ENCODE data around the gene APOF.

Gene APOF

DNA sequence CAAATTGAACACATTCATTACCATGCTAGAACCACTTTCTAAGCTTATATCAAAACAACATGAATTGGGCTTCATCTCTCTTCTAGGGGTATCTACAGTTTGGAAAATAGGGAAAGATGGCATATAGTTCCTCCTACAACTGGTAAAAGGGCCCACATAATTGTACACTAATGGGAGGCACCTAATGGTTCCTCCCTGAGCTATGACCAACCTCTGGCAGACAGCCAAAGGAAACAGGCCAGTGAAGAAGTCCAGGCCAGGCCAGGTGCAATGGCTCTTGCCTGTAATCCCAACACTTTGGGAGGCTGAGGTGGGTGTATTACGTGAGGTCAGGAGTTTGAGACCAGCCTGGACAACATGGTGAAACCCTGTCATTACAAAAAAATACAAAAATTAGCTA lies 23.2 kb upstream of the APOF start:
- Mint-ChIP-seq H3K9me3 (no peaks in the 10 kb centered on the region), H3K4me3 (no peak overlapping the region), H3K27ac (no peak overlapping the region), H3K27me3 (ENCODE audit: low read depth) (peaks cover 2% of the 10 kb centered on the region), H3K4me1 (ENCODE audit: low read depth) (no peaks in the 10 kb centered on the region), H3K36me3 (ENCODE audit: low read depth) (no peaks in the 10 kb centered on the region)
- no peak for DNase-seq (ENCODE audit: low spot score)

DNA sequence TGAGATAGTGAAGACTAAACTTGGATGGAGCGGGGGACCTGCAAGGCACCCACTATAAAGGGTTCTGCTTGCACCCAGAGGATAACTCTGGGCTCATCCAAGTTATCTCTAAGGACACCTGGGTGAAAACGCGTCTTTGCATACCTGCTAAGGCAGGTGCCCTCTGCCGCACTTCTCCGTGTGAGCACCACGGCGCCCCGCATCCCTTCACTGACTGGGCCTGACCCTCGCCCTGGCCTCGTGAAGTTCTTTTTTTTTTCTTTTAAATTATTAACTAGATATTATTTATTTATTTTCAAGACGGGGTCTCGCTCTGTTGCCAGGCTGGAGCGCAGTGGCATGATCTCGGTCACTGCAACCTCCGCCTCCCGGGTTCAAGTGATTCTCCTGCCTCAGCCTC lies 20.0 kb upstream of the APOF start:
- H3K9me3 Mint-ChIP-seq = no peaks in the 10 kb centered on the region
- H3K27me3 Mint-ChIP-seq (ENCODE audit: low read depth) = peaks cover 4% of the 10 kb centered on the region
- no peaks in the 10 kb centered on the region for H3K36me3 Mint-ChIP-seq (ENCODE audit: low read depth)
- no peak overlapping the region for H3K27ac Mint-ChIP-seq
- no peaks in the 10 kb centered on the region for H3K4me1 Mint-ChIP-seq (ENCODE audit: low read depth)
- no peak for DNase-seq (ENCODE audit: low spot score)
- no peak overlapping the region for H3K4me3 Mint-ChIP-seq

- Mint-ChIP-seq H3K36me3 (ENCODE audit: low read depth) (peaks cover 1% of the 10 kb centered on the region), H3K27ac (no peak overlapping the region), H3K27me3 (ENCODE audit: low read depth) (peaks cover 7% of the 10 kb centered on the region), H3K9me3 (no peaks in the 10 kb centered on the region), H3K4me1 (ENCODE audit: low read depth) (no peaks in the 10 kb centered on the region), H3K4me3 (no peak overlapping the region)
- DNase-seq (ENCODE audit: low spot score) = no peak
These were observed 15.3 kb upstream of the APOF start for GRCh38 chr12:56377989-56378316.

GRCh38 chr12:56377310-56377988 lies 14.8 kb upstream of the APOF start:
- H3K27ac Mint-ChIP-seq = no peak overlapping the region
- peaks cover 1% of the 10 kb centered on the region for H3K36me3 Mint-ChIP-seq (ENCODE audit: low read depth)
- no peaks in the 10 kb centered on the region for H3K9me3 Mint-ChIP-seq
- DNase-seq (ENCODE audit: low spot score) = no peak
- peaks cover 7% of the 10 kb centered on the region for H3K27me3 Mint-ChIP-seq (ENCODE audit: low read depth)
- no peak overlapping the region for H3K4me3 Mint-ChIP-seq
- H3K4me1 Mint-ChIP-seq (ENCODE audit: low read depth) = no peaks in the 10 kb centered on the region

- peaks cover 13% of the 10 kb centered on the region for H3K27me3 Mint-ChIP-seq (ENCODE audit: low read depth)
- no peak for DNase-seq (ENCODE audit: low spot score)
- no peaks in the 10 kb centered on the region for H3K4me1 Mint-ChIP-seq (ENCODE audit: low read depth)
- no peak overlapping the region for H3K27ac Mint-ChIP-seq
- no peak overlapping the region for H3K4me3 Mint-ChIP-seq
- no peaks in the 10 kb centered on the region for H3K9me3 Mint-ChIP-seq
- peaks cover 1% of the 10 kb centered on the region for H3K36me3 Mint-ChIP-seq (ENCODE audit: low read depth)
These were observed 13.2 kb upstream of the APOF start for GRCh38 chr12:56375598-56376434.

GRCh38 chr12:56374726-56375597 lies 12.3 kb upstream of the APOF start:
- peaks cover 12% of the 10 kb centered on the region for H3K27me3 Mint-ChIP-seq (ENCODE audit: low read depth)
- no peak overlapping the region for H3K27ac Mint-ChIP-seq
- peaks cover 1% of the 10 kb centered on the region for H3K36me3 Mint-ChIP-seq (ENCODE audit: low read depth)
- H3K4me1 Mint-ChIP-seq (ENCODE audit: low read depth) = no peaks in the 10 kb centered on the region
- no peaks in the 10 kb centered on the region for H3K9me3 Mint-ChIP-seq
- DNase-seq (ENCODE audit: low spot score) = no peak
- H3K4me3 Mint-ChIP-seq = no peak overlapping the region

DNA sequence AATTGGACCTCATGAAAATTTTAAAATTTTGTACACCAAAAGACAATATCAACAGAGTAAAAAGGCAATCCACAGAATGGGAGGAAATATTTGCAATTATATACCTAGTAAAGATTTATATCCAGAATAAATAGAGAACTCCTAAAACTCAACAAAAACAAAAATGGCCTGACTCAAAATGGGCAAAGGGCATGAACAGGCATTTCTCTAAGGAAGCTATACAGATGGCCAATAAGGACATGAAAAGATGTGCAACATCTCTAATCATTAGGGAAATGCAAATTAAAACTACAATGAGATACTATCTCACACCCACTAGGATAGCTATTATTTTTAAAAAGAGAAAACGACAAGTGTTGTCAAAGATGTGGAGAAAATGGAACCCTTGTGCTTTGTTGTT lies 10.9 kb upstream of the APOF start:
- no peaks in the 10 kb centered on the region for H3K9me3 Mint-ChIP-seq
- peaks cover 13% of the 10 kb centered on the region for H3K27me3 Mint-ChIP-seq (ENCODE audit: low read depth)
- H3K4me1 Mint-ChIP-seq (ENCODE audit: low read depth) = no peaks in the 10 kb centered on the region

DNA sequence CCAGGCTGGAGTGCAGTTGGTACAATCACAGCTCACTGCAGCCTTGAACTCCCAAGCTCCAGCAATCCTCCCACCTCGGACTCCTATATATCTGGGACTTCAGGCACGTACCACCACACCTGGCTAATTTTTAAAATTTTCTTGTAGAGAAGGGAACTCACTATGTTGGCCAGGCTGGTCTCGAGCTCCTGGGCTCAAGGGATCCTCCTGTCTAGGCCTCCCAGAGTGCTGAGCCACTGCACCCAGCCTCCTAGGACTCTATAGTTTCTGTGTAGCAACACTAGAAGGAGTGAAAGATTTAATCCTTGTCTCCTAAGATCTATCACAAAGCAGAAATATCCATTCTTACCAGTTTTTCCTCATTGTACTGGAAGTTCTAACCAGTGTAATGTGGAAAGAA lies 4.3 kb upstream of the APOF start:
- no peak overlapping the region for H3K27ac Mint-ChIP-seq

More for the DNA sequence above, 10.9 kb upstream of the APOF start:
- H3K4me3 Mint-ChIP-seq = no peak overlapping the region
- H3K36me3 Mint-ChIP-seq (ENCODE audit: low read depth) = peaks cover 1% of the 10 kb centered on the region
- DNase-seq (ENCODE audit: low spot score) = no peak
- no peak overlapping the region for H3K27ac Mint-ChIP-seq

DNA sequence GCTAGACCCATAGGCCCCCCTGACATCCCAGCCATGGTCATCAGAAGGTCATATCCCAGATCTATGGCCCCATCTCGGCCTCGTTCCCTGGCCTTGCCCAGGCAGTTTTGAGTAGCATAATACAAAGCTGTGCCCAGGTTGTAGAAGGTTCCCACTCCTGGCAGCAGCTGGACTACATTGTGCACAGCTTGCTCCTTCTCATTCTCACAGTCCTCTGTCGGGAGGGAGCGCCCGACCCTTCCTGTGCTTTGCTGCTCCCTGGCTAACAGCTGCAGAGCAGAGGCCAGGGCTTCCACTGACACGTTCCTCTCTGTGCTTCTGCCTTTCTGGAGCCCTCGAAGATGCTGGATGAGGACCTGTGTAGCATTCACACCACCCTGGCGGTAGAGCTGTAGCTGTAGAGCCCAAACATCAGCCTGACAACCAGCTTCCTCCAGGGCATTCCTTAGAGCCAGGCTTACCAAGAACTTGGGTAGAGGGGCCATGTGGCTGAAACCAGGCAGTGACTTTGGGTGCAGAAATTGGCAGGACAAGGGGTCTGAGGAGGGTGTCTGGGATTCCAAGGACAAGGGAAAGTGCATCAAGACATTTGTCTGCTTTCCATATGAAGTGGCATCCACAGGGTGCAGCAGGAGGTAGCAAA lies 1.0 kb downstream of the APOF start:
- peaks cover 7% of the 10 kb centered on the region for H3K36me3 Mint-ChIP-seq (ENCODE audit: low read depth)
- H3K9me3 Mint-ChIP-seq = no peaks in the 10 kb centered on the region
- no peak overlapping the region for H3K27ac Mint-ChIP-seq
- DNase-seq (ENCODE audit: low spot score) = no peak
- H3K4me1 Mint-ChIP-seq (ENCODE audit: low read depth) = peaks cover 23% of the 10 kb centered on the region
- peak overlapping the region; percentile 96 for H3K4me3 Mint-ChIP-seq
- no peaks in the 10 kb centered on the region for H3K27me3 Mint-ChIP-seq (ENCODE audit: low read depth)

More for the DNA sequence above, 4.3 kb upstream of the APOF start:
- H3K27me3 Mint-ChIP-seq (ENCODE audit: low read depth) = peaks cover 8% of the 10 kb centered on the region
- H3K36me3 Mint-ChIP-seq (ENCODE audit: low read depth) = no peaks in the 10 kb centered on the region
- no peaks in the 10 kb centered on the region for H3K9me3 Mint-ChIP-seq
- no peak for DNase-seq (ENCODE audit: low spot score)
- no peaks in the 10 kb centered on the region for H3K4me1 Mint-ChIP-seq (ENCODE audit: low read depth)
- no peak overlapping the region for H3K4me3 Mint-ChIP-seq

- peak; percentile 100 for DNase-seq (ENCODE audit: low spot score)
- peaks cover 25% of the 10 kb centered on the region for H3K4me1 Mint-ChIP-seq (ENCODE audit: low read depth)
- peak within 1 kb of the TSS; percentile 96 for H3K4me3 Mint-ChIP-seq
- no peaks in the 10 kb centered on the region for H3K9me3 Mint-ChIP-seq
- no peaks in the 10 kb centered on the region for H3K27me3 Mint-ChIP-seq (ENCODE audit: low read depth)
- H3K27ac Mint-ChIP-seq = peak within 1 kb of the TSS; percentile 97
- H3K36me3 Mint-ChIP-seq (ENCODE audit: low read depth) = peaks cover 16% of the 10 kb centered on the region
These were observed 2.5 kb downstream of the APOF start, which contains the start of gene STAT2 for GRCh38 chr12:56359851-56360767. Gene STAT2 (minus strand): TSS chr12:56360107. CDS start chr12:56356571, 3,536 bp downstream.

DNA sequence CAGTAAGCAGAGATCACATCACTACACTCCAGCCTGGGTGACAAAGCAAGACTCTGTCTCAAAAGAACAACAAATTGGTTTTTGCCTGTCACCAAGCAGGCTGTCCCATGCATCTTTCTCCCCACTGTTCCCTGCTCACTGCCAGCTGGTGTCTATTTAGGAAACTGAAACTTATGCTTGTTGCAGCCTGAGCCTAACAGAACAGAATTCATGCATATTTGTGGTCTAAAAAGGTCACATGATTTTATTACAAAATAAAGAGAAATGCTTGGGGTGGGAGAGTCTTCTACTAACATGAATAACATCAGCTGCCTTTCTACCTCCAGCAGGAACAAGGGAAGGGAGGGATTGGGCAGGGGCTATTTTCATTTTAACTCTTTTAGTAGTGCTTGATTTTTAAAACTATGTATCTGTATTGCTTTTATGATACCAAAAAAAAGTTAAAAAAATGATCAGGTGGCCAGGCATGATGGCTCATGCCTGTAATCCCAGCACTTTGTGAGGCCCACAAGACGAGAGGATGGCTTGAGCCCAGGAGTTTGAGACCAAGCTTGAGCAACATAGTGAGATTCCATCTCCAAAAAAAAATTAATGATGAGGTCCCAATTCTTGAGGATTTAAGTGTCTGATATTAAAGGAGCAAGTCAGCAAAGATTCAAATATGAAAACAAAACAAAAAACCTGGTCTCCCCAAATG lies 3.7 kb downstream of the APOF start:
- H3K27me3 Mint-ChIP-seq (ENCODE audit: low read depth) = no peaks in the 10 kb centered on the region
- peaks cover 26% of the 10 kb centered on the region for H3K36me3 Mint-ChIP-seq (ENCODE audit: low read depth)
- H3K9me3 Mint-ChIP-seq = no peaks in the 10 kb centered on the region
- no peak for DNase-seq (ENCODE audit: low spot score)
- H3K4me3 Mint-ChIP-seq = peak overlapping the region; percentile 96
- peaks cover 25% of the 10 kb centered on the region for H3K4me1 Mint-ChIP-seq (ENCODE audit: low read depth)
- peak overlapping the region; percentile 97 for H3K27ac Mint-ChIP-seq

DNA sequence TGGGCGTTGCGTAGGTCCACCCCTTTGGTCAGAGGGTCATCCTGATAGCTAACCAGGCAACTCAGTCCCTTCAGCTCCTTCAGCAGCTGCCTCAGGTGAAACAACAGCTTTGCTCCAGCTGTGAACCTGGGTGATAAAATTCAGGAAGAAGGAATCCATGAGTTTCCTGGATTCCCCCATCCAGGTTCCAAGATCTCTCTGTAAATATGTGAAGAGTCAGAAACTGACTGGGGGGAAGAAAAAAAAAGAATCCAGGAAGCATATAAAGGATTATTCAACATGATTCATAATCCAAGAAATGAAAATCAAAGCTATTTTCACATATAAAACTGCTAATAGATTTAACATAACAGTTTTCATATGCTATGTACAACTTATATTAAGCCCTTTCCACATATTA lies 11.3 kb downstream of the APOF start:
- no peak overlapping the region for H3K4me3 Mint-ChIP-seq
- H3K9me3 Mint-ChIP-seq = no peaks in the 10 kb centered on the region
- DNase-seq (ENCODE audit: low spot score) = no peak
- H3K36me3 Mint-ChIP-seq (ENCODE audit: low read depth) = peaks cover 63% of the 10 kb centered on the region
- H3K27me3 Mint-ChIP-seq (ENCODE audit: low read depth) = no peaks in the 10 kb centered on the region
- H3K4me1 Mint-ChIP-seq (ENCODE audit: low read depth) = peaks cover 3% of the 10 kb centered on the region
- H3K27ac Mint-ChIP-seq = no peak overlapping the region

Data from T-helper 2 cell treated with Interferon-gamma antibody and Interleukin-4, amounts not matched to agents 5 μg/mL and 100 μg/mL, for 36 hours (primary cell).